Lower leg skin (tissue), 4 donors: ENCODE results near the gene DCUN1D4. TPM values are rescaled to one million over a fixed set of nuclear protein-coding genes. Genes with fewer than 3 reads are reported as not detected.
"Not testable (repeated sequence)": the region's sequence is repeated elsewhere in the genome, so short reads cannot be mapped to it uniquely, and the experiment has no call there.

Experiments
- DNase-seq, 2 donors: peaks; one replicate each; pipeline ENCODE4 v3.0.0-alpha.2; 2019; ENCODE audit warnings: low spot score in 2 of 2
- H3K4me3 ChIP-seq: fragments of 200-600 bp; sonication (generic); 2 replicates; pipeline ENCODE4 v1.5.1; 2017; ENCODE audit warnings: mild to moderate bottlenecking, low read depth; ENCODE audit not compliant: poor library complexity, severe bottlenecking
- CTCF ChIP-seq, 3 donors: fragments of 450-650 bp; IDR thresholded peaks; one replicate each; pipeline ENCODE4 v1.5.1; 2016; ENCODE audit warnings: antibody characterized with exemption in 3 of 3, mild to moderate bottlenecking in 3 of 3, moderate library complexity in 2 of 3
- POLR2A ChIP-seq, 2 donors: fragments of 450-650 bp; IDR thresholded peaks; one replicate each; pipeline ENCODE4 v1.6.1; 2016 to 2017; ENCODE audit warnings: antibody characterized with exemption in 2 of 2, mild to moderate bottlenecking in 1 of 2, moderate library complexity in 1 of 2
- WGBS, 2 donors: methylation state at CpG; one replicate each; pipeline ENCODE4 v1.1.5; 2018; 5-methylcytosine and 5-hydroxymethylcytosine counted together
- intact Hi-C: fragments of 100-400 bp; cut with DNase I; formaldehyde crosslinking; loops from one replicate; pipeline ENCODE4 v1.15.0; 2023; ENCODE audit warnings: low total_unique reads
- total RNA-seq, 4 donors: library from RNA; depleted of rRNA; stranded (reverse); fragments of >200 nt; gene quantifications; one replicate each; pipeline ENCODE4 v1.1.0, GENCODE V29; 2016

DCUN1D4 gene
- total RNA-seq, 4 donors from 2014 or later = 16.7 to 30.7 (median 17.7) TPM

GRCh38 chr4:51925307-51925706, 82.4 kb downstream of the DCUN1D4 start:
- no peak for DNase-seq
- no peak overlapping the region for H3K4me3 ChIP-seq
- TF ChIP-seq POLR2A (IDR thresholded peaks at IDR 0.05) (no peak), CTCF (IDR thresholded peaks at IDR 0.05) (no peak)
- intact Hi-C loops = no loop called here

- H3K4me3 ChIP-seq = no peak overlapping the region
- DNase-seq = no peak
- 67 to 78% methylated on average over 1 of the region's 1 CpG for WGBS, 2 donors
- TF ChIP-seq CTCF (IDR thresholded peaks at IDR 0.05) (no peak), POLR2A (IDR thresholded peaks at IDR 0.05) (no peak)
- intact Hi-C loops = no loop called here
Measured at GRCh38 chr4:51930557-51930956, 87.6 kb downstream of the DCUN1D4 start.

GRCh38 chr4:51931461-51931860, 88.5 kb downstream of the DCUN1D4 start:
- intact Hi-C loops = no loop called here
- no peak for DNase-seq
- no peak overlapping the region for H3K4me3 ChIP-seq
- TF ChIP-seq POLR2A (IDR thresholded peaks at IDR 0.05) = no peak
- no peak for TF ChIP-seq CTCF (IDR thresholded peaks at IDR 0.05)

GRCh38 chr4:51932261-51932660, 89.3 kb downstream of the DCUN1D4 start:
- intact Hi-C loops = no loop called here
- no peak overlapping the region for H3K4me3 ChIP-seq
- 30 to 45% methylated on average over 2 of the region's 2 CpGs for WGBS, 2 donors
- TF ChIP-seq CTCF (IDR thresholded peaks at IDR 0.05) (no peak), POLR2A (IDR thresholded peaks at IDR 0.05) (no peak)
- no peak for DNase-seq

GRCh38 chr4:51932684-51933083, 89.7 kb downstream of the DCUN1D4 start:
- TF ChIP-seq CTCF (IDR thresholded peaks at IDR 0.05) (no peak), POLR2A (IDR thresholded peaks at IDR 0.05) (no peak)
- no peak for DNase-seq
- no peak overlapping the region for H3K4me3 ChIP-seq
- WGBS, 2 donors = 60 to 72% methylated on average over 3 of the region's 3 CpGs
- intact Hi-C loops = no loop called here

GRCh38 chr4:51940460-51940859, 97.5 kb downstream of the DCUN1D4 start:
- intact Hi-C loops = not testable (repeated sequence)

More at GRCh38 chr4:51940460-51940859, 97.5 kb downstream of the DCUN1D4 start:
- 96 to 99% methylated on average over 9 to 13 of the region's 13 CpGs for whole genome bisulfite sequencing, 2 donors
- DNase-seq, H3K4me3 ChIP-seq: not testable (repeated sequence)
